AG04450 (cell line): Measurements from ENCODE around the gene TANGO6. TPM values are rescaled to one million over a fixed set of nuclear protein-coding genes. Genes with fewer than 3 reads are reported as not detected.

ENCODE experiments used
- CTCF ChIA-PET: fragments of 300-600, 350-600 bp; formaldehyde crosslinking; extraction: SDS; loops from one replicate; lab custom pipeline; 2022; ENCODE audit warnings: antibody characterized with exemption, inconsistent platforms; lab: Charles Lee
- POLR2A ChIA-PET: fragments of 350-600 bp; formaldehyde crosslinking; extraction: SDS; loops from one replicate; lab custom pipeline; 2021; ENCODE audit warnings: antibody characterized with exemption, inconsistent platforms; lab: Yijun Ruan, JAX
- DNase-seq: peaks from one replicate; pipeline ENCODE4 v3.0.0-alpha.2; 2011; ENCODE audit warnings: low read depth, low spot score
- H3K27ac ChIP-seq: one replicate; pipeline ENCODE4 v1.5.1; 2012; ENCODE audit warnings: low read depth, low read length, control low read depth
- H3K27me3 ChIP-seq: one replicate; pipeline ENCODE4 v1.6.0; 2012; ENCODE audit warnings: low read length; ENCODE audit not compliant: control insufficient read depth, insufficient read depth
- H3K4me3 ChIP-seq: 2 replicates; pipeline ENCODE4 v1.5.1; 2011; ENCODE audit warnings: mild to moderate bottlenecking, low read depth, low read length, control low read depth
- H3K9me3 ChIP-seq: 2 replicates; pipeline ENCODE4 v1.5.1; 2012; ENCODE audit warnings: low read length; ENCODE audit not compliant: control insufficient read depth, insufficient read depth
- CTCF ChIP-seq: IDR thresholded peaks from 2 replicates; pipeline ENCODE4 v1.5.1; 2011; ENCODE audit warnings: low read depth, low read length, control low read depth, inconsistent platforms
- polyA plus RNA-seq: library from polyadenylated mRNA; depleted of rRNA; stranded (reverse); fragments of >200 nt; gene quantifications from 2 replicates; pipeline ENCODE4 v1.2.3, GENCODE V29; 2011

TANGO6 gene
- polyA plus RNA-seq, 1 experiment, result 11.6 TPM

DNA sequence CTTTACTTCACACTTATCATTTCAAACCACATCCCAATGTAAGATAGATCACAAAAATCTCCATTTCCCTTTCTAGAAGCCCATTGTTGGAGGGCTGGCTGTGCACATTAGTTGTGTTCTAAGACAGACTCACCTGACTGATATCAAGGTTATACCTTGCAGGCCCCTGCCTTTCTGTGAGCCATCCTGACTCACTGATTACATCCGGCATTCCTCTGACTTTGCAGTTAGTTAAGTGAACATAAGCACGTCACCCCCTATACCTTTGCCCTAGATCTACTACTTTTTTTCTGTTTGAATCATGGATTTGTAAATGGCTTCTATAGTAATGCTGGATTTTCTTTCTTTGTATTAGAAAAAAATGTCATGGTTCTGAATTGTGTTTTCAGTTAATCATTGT lies 78.3 kb downstream of the TANGO6 start:
- no peak overlapping the region for H3K27ac ChIP-seq
- no peaks in the 10 kb centered on the region for H3K27me3 ChIP-seq
- no peaks in the 10 kb centered on the region for H3K9me3 ChIP-seq
- no peak overlapping the region for H3K4me3 ChIP-seq
- ChIA-PET CTCF (no interaction called here), POLR2A (no interaction called here)
- DNase-seq, result no peak
- TF ChIP-seq CTCF, result no peak

DNA sequence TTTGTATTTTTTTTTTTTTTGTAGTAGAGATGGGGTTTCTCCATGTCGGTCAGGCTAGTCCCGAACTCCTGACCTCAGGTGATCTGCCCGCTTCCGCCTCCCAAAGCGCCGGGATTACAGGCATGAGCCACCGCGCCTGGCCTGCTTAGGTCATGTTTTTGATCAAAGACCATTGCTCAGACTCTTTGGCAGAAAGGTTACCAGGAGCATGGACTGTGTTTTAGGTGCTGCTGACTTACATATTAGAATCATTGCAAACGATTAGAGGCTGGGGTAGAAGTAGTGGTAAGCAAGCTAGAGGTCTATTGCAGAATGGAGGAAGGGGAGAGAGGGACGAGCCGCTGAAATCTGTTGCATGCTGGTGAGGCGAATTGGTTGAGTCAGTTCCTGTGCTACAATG lies 79.8 kb downstream of the TANGO6 start:
- Histone ChIP-seq H3K4me3 (no peak overlapping the region), H3K27me3 (no peaks in the 10 kb centered on the region), H3K9me3 (no peaks in the 10 kb centered on the region), H3K27ac (no peak overlapping the region)
- no peak for DNase-seq
- TF ChIP-seq CTCF, result no peak
- POLR2A ChIA-PET, result no interaction called here
- CTCF ChIA-PET, result interaction anchor here (0.6 to 1.0 kb wide), 4 partner anchors 19 to 394 kb away, joined by 3 to 4 read pairs (median 3); no protein-coding TSS in a partner anchor

DNA sequence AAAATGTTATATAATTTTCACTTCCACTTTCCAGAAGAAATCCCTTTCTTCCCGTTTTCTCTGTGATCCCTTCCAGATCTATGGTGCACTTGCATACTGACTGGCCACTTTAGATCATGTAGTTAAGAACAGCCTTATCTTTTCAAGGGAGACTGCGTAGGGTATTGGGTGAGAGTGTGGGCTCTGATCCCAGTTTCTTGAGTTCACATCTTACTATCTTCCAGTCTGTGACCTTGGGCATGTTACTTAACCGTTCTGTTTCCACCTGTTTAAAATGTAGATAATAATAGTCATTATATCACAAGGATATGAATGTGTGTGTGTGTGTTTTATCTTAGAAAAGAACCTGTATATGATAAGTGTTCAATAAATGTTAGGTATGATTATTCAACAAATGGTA lies 83.7 kb downstream of the TANGO6 start:
- Histone ChIP-seq H3K27me3 (no peaks in the 10 kb centered on the region), H3K9me3 (no peaks in the 10 kb centered on the region), H3K4me3 (no peak overlapping the region), H3K27ac (no peak overlapping the region)
- no peak for DNase-seq
- CTCF ChIA-PET, result no interaction called here
- POLR2A ChIA-PET, result no interaction called here
- TF ChIP-seq CTCF, result no peak

GRCh38 chr16:68931196-68931595 lies 87.9 kb downstream of the TANGO6 start:
- H3K9me3 ChIP-seq, result no peaks in the 10 kb centered on the region
- DNase-seq, result no peak
- no peak overlapping the region for H3K4me3 ChIP-seq
- H3K27ac ChIP-seq, result no peak overlapping the region
- POLR2A ChIA-PET, result interaction anchor here (0.7 kb wide), 1 partner anchor 25 kb away, joined by 5 read pairs; no protein-coding TSS in a partner anchor
- no peaks in the 10 kb centered on the region for H3K27me3 ChIP-seq
- CTCF ChIA-PET, result no interaction called here
- TF ChIP-seq CTCF, result no peak

- no peak for DNase-seq
- H3K27ac ChIP-seq, result no peak overlapping the region
- no peaks in the 10 kb centered on the region for H3K9me3 ChIP-seq
- ChIA-PET CTCF (no interaction called here), POLR2A (no interaction called here)
- TF ChIP-seq CTCF, result no peak
- H3K27me3 ChIP-seq, result no peaks in the 10 kb centered on the region
- no peak overlapping the region for H3K4me3 ChIP-seq
Measured at GRCh38 chr16:68934402-68934801, 91.1 kb downstream of the TANGO6 start.
